Panc1 (cell line): Measurements from ENCODE around the gene CDK14.

Experiments used
- CTCF ChIP-seq: fragments of 450-650 bp; IDR thresholded peaks from 2 replicates; pipeline ENCODE4 v1.5.1; 2017; ENCODE audit warnings: mild to moderate bottlenecking
- POLR2AphosphoS5 ChIP-seq: IDR thresholded peaks from 2 replicates; pipeline ENCODE4 v1.6.1; 2012; ENCODE audit warnings: mild to moderate bottlenecking, low read depth, low read length, moderate library complexity
- REST ChIP-seq, 2 experiments: IDR thresholded peaks; 2 replicates each; pipeline ENCODE4 v1.6.1; 2011 to 2012; ENCODE audit warnings: low read depth in 2 of 2, control low read depth in 1 of 2, low read length in 1 of 2, mild to moderate bottlenecking in 1 of 2, moderate library complexity in 1 of 2; ENCODE audit not compliant: insufficient read depth in 1 of 2
- SIN3A ChIP-seq: IDR thresholded peaks from 2 replicates; pipeline ENCODE4 v1.6.1; 2012; ENCODE audit warnings: low read depth, mild to moderate bottlenecking, low read length, moderate library complexity, borderline replicate concordance; ENCODE audit not compliant: insufficient read depth
- TCF7L2 ChIP-seq: IDR thresholded peaks from 2 replicates; pipeline ENCODE4 v1.6.1; 2011; ENCODE audit warnings: mild to moderate bottlenecking, low read depth, low read length, inconsistent platforms

- TF ChIP-seq POLR2AphosphoS5 (no peak), CTCF (no peak), REST (IDR thresholded peaks at IDR 0.05; ENCODE audit: insufficient read depth in 1 of 2, low read depth in 2 of 2, low read length in 1 of 2) (no peak), SIN3A (no peak), TCF7L2 (no peak)
Observed at GRCh38 chr7:90994601-90995000, 398.5 kb downstream of the CDK14 start.
